GM18951 (cell line): ENCODE results near the gene ADAMTS9.

Source experiments
- POLR2A ChIP-seq: IDR thresholded peaks from 4 replicates; pipeline ENCODE4 v1.6.1; 2011; ENCODE audit warnings: mild to moderate bottlenecking; ENCODE audit not compliant: insufficient read length, insufficient read depth; ENCODE audit errors: extremely low read depth
- in situ Hi-C: fragments of 300-500 bp; cut with MboI; formaldehyde crosslinking; loops from one replicate; pipeline ENCODE4 v1.12.0; 2022; ENCODE audit warnings: low sequenced_read_pairs, mixed read lengths, inconsistent platforms; ENCODE audit not compliant: unreplicated experiment

Gene ADAMTS9

GRCh38 chr3:64496786-64497490 is 190.9 kb downstream of the ADAMTS9 start:
- in situ Hi-C loops = loop anchor here (10.0 kb wide), 1 partner anchor 462 kb away; no protein-coding TSS in a partner anchor
- TF ChIP-seq POLR2A = no peak

GRCh38 chr3:64495781-64496334 is 191.9 kb downstream of the ADAMTS9 start:
- no peak for TF ChIP-seq POLR2A
- in situ Hi-C loops = loop anchor here (10.0 kb wide), 1 partner anchor 461 kb away; no protein-coding TSS in a partner anchor

GRCh38 chr3:64495121-64495780 is 192.5 kb downstream of the ADAMTS9 start:
- in situ Hi-C loops = loop anchor here (10.0 kb wide), 1 partner anchor 460 kb away; no protein-coding TSS in a partner anchor
- TF ChIP-seq POLR2A = no peak

GRCh38 chr3:64494526-64494925 is 193.3 kb downstream of the ADAMTS9 start:
- in situ Hi-C loops = loop anchor here (10.0 kb wide), 1 partner anchor 460 kb away; no protein-coding TSS in a partner anchor

GRCh38 chr3:64493149-64493548 is 194.7 kb downstream of the ADAMTS9 start:
- no peak for TF ChIP-seq POLR2A
- in situ Hi-C loops = loop anchor here (10.0 kb wide), 1 partner anchor 458 kb away; no protein-coding TSS in a partner anchor

More at GRCh38 chr3:64494526-64494925, 193.3 kb downstream of the ADAMTS9 start:
- no peak for TF ChIP-seq POLR2A

GRCh38 chr3:64491843-64492242 is 196.0 kb downstream of the ADAMTS9 start:
- TF ChIP-seq POLR2A = no peak
- in situ Hi-C loops = loop anchor here (10.0 kb wide), 1 partner anchor 457 kb away; no protein-coding TSS in a partner anchor

- no peak for TF ChIP-seq POLR2A
- in situ Hi-C loops = loop anchor here (10.0 kb wide), 1 partner anchor 455 kb away; no protein-coding TSS in a partner anchor
Measured at GRCh38 chr3:64490180-64490724, 197.5 kb downstream of the ADAMTS9 start.

- TF ChIP-seq POLR2A = no peak
- in situ Hi-C loops = loop anchor here (10.0 kb wide), 1 partner anchor 455 kb away; no protein-coding TSS in a partner anchor
Measured at GRCh38 chr3:64489361-64490044, 198.3 kb downstream of the ADAMTS9 start.

- in situ Hi-C loops = no loop called here
- TF ChIP-seq POLR2A = no peak
Measured at GRCh38 chr3:64488939-64489338, 198.9 kb downstream of the ADAMTS9 start.

GRCh38 chr3:64484289-64484992 is 203.4 kb downstream of the ADAMTS9 start:
- no peak for TF ChIP-seq POLR2A
- in situ Hi-C loops = no loop called here

- in situ Hi-C loops = no loop called here
- TF ChIP-seq POLR2A = no peak
Measured at GRCh38 chr3:64483467-64483866, 204.3 kb downstream of the ADAMTS9 start.

- in situ Hi-C loops = no loop called here
- no peak for TF ChIP-seq POLR2A
Measured at GRCh38 chr3:64475037-64475436, 212.8 kb downstream of the ADAMTS9 start.

- no peak for TF ChIP-seq POLR2A
Measured at GRCh38 chr3:64473466-64473865, 214.3 kb downstream of the ADAMTS9 start.

More at GRCh38 chr3:64473466-64473865, 214.3 kb downstream of the ADAMTS9 start:
- in situ Hi-C loops = no loop called here
